ENCODE results near the gene PFDN2.

DNA sequence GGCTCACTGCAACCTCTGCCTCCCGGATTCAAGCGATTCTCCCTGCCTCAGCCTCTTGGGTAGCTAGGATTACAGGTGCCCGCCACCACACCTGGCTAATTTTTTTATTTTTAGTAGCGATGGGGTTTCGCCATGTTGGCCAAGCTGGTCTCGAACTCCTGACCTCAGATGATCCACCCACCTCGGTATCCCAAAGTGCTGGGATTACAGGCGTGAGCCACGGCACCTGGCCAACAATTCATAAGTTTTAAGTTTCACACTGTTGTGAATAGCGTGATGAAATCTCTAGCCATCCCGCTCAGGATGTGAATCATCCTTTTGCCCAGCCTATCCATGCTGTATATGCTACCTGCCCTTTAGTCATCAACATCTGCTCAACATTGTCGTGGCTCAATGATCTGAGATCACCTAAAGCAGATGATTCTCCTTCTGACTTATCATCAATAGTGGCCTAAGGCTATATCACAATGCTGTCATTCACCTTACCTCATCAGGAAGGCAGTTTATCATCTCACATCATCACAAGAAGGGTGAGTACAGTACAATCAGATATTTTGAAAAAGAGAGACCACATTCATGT lies 2.6 kb downstream of the PFDN2 start:
- no peak for TF ChIP-seq POLR2A (IDR thresholded peaks at IDR 0.05)
- TF ChIP-seq, protein P1, sequence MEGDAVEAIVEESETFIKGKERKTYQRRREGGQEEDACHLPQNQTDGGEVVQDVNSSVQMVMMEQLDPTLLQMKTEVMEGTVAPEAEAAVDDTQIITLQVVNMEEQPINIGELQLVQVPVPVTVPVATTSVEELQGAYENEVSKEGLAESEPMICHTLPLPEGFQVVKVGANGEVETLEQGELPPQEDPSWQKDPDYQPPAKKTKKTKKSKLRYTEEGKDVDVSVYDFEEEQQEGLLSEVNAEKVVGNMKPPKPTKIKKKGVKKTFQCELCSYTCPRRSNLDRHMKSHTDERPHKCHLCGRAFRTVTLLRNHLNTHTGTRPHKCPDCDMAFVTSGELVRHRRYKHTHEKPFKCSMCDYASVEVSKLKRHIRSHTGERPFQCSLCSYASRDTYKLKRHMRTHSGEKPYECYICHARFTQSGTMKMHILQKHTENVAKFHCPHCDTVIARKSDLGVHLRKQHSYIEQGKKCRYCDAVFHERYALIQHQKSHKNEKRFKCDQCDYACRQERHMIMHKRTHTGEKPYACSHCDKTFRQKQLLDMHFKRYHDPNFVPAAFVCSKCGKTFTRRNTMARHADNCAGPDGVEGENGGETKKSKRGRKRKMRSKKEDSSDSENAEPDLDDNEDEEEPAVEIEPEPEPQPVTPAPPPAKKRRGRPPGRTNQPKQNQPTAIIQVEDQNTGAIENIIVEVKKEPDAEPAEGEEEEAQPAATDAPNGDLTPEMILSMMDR (IDR thresholded peaks at IDR 0.05) = no peak
